H9 (cell line): ENCODE results near the gene SEMA3D. TPM values are rescaled to one million over a fixed set of nuclear protein-coding genes. Genes with fewer than 3 reads are reported as not detected.

Experiments
- DNase-seq: peaks from one replicate; pipeline ENCODE4 v3.0.0-alpha.2; 2017
- H2AFZ ChIP-seq: one replicate; pipeline ENCODE4 v1.6.1; 2013; ENCODE audit warnings: mild to moderate bottlenecking, low read length, control low read depth, moderate library complexity
- H2AK5ac ChIP-seq: 2 replicates; pipeline ENCODE4 v1.6.1; 2013; ENCODE audit warnings: low read length, control low read depth, mixed read lengths; ENCODE audit not compliant: insufficient read length
- H2BK120ac ChIP-seq: one replicate; pipeline ENCODE4 v1.6.1; 2013; ENCODE audit warnings: low read depth, mild to moderate bottlenecking, low read length, control low read depth, inconsistent platforms; ENCODE audit not compliant: poor library complexity, severe bottlenecking
- H2BK12ac ChIP-seq: 2 replicates; pipeline ENCODE4 v1.6.1; 2013; ENCODE audit warnings: low read length, control low read depth, mixed read lengths, low read depth; ENCODE audit not compliant: insufficient read length
- H2BK15ac ChIP-seq: 2 replicates; pipeline ENCODE4 v1.6.1; 2013; ENCODE audit warnings: low read depth, low read length, control low read depth
- H2BK20ac ChIP-seq: one replicate; pipeline ENCODE4 v1.6.1; 2013; ENCODE audit warnings: low read depth, mild to moderate bottlenecking, low read length, control low read depth, inconsistent platforms; ENCODE audit not compliant: poor library complexity, severe bottlenecking
- H2BK5ac ChIP-seq: 2 replicates; pipeline ENCODE4 v1.6.1; 2013; ENCODE audit warnings: low read length, control low read depth, mixed read lengths; ENCODE audit not compliant: insufficient read length
- H3K14ac ChIP-seq: 2 replicates; pipeline ENCODE4 v1.6.1; 2013; ENCODE audit warnings: low read length, control low read depth; ENCODE audit not compliant: insufficient read depth
- H3K18ac ChIP-seq: 2 replicates; pipeline ENCODE4 v1.6.1; 2013; ENCODE audit warnings: low read depth, mild to moderate bottlenecking, mixed read lengths, low read length, control low read depth; ENCODE audit not compliant: insufficient read length
- H3K23ac ChIP-seq: 2 replicates; pipeline ENCODE4 v1.6.1; 2013; ENCODE audit warnings: low read length, control low read depth, mixed read lengths, low read depth; ENCODE audit not compliant: insufficient read length
- H3K23me2 ChIP-seq: 2 replicates; pipeline ENCODE4 v1.6.1; 2013; ENCODE audit warnings: low read depth, mild to moderate bottlenecking, mixed read lengths, low read length, control low read depth; ENCODE audit not compliant: insufficient read length, poor library complexity, severe bottlenecking
- H3K27ac ChIP-seq: 2 replicates; pipeline ENCODE4 v1.5.1; 2013; ENCODE audit warnings: low read length, control low read depth, mixed read lengths, low read depth; ENCODE audit not compliant: insufficient read length
- H3K27me3 ChIP-seq: 2 replicates; pipeline ENCODE4 v1.6.1; 2013; ENCODE audit warnings: low read length, control low read depth, inconsistent platforms; ENCODE audit not compliant: insufficient read depth
- H3K4ac ChIP-seq: 2 replicates; pipeline ENCODE4 v1.6.1; 2013; ENCODE audit warnings: low read depth, mild to moderate bottlenecking, control low read depth, inconsistent platforms, low read length, moderate library complexity
- H3K4me1 ChIP-seq: 2 replicates; pipeline ENCODE4 v1.6.1; 2013; ENCODE audit warnings: low read length, control low read depth, inconsistent platforms; ENCODE audit not compliant: insufficient read depth
- H3K4me2 ChIP-seq: 2 replicates; pipeline ENCODE4 v1.6.1; 2013; ENCODE audit warnings: low read length, control low read depth, mixed read lengths; ENCODE audit not compliant: insufficient read length, insufficient read depth
- H3K56ac ChIP-seq: 2 replicates; pipeline ENCODE4 v1.6.1; 2013; ENCODE audit warnings: low read depth, mild to moderate bottlenecking, mixed read lengths, low read length, control low read depth; ENCODE audit not compliant: insufficient read length
- H3K79me1 ChIP-seq: 2 replicates; pipeline ENCODE4 v1.6.1; 2013; ENCODE audit warnings: low read depth, mild to moderate bottlenecking, moderate library complexity, low read length, control low read depth, inconsistent platforms; ENCODE audit not compliant: insufficient read depth, poor library complexity, severe bottlenecking
- H3K79me2 ChIP-seq: 2 replicates; pipeline ENCODE4 v1.6.1; 2013; ENCODE audit warnings: low read length, control low read depth, inconsistent platforms; ENCODE audit not compliant: insufficient read depth
- H3K9ac ChIP-seq: 2 replicates; pipeline ENCODE4 v1.6.1; 2013; ENCODE audit warnings: low read length, control low read depth, mixed read lengths; ENCODE audit not compliant: insufficient read length; ENCODE audit errors: extremely low read depth
- H3K9me3 ChIP-seq: one replicate; pipeline ENCODE4 v1.6.1; 2013; ENCODE audit warnings: low read depth, low read length, inconsistent platforms; ENCODE audit not compliant: control insufficient read depth
- H3T11ph ChIP-seq: one replicate; pipeline ENCODE4 v1.6.1; 2013; ENCODE audit warnings: mild to moderate bottlenecking, low read length, control low read depth, inconsistent platforms
- H4K20me1 ChIP-seq: one replicate; pipeline ENCODE4 v1.6.1; 2013; ENCODE audit not compliant: control insufficient read depth, insufficient read length, insufficient read depth
- H4K5ac ChIP-seq: 2 replicates; pipeline ENCODE4 v1.6.1; 2013; ENCODE audit warnings: low read depth, mild to moderate bottlenecking, mixed read lengths, low read length, control low read depth; ENCODE audit not compliant: insufficient read length
- H4K8ac ChIP-seq: replicated peaks from 2 replicates; pipeline ENCODE4 v1.6.1; 2013; ENCODE audit warnings: low read length, control low read depth, mixed read lengths, low read depth; ENCODE audit not compliant: insufficient read length
- H4K91ac ChIP-seq: 2 replicates; pipeline ENCODE4 v1.6.1; 2013; ENCODE audit warnings: low read depth, mild to moderate bottlenecking, moderate library complexity, mixed read lengths, low read length, control low read depth; ENCODE audit not compliant: insufficient read length
- H3K27ac Mint-ChIP-seq, 3 experiments: 2 replicates in 2 of 3; 3 replicates in 1 of 3; pipeline ENCODE4 v1.8.0; 2020 to 2021; ENCODE audit warnings: mixed read lengths in 3 of 3, mild to moderate bottlenecking in 1 of 3, moderate library complexity in 1 of 3
- H3K27me3 Mint-ChIP-seq: 2 replicates; pipeline ENCODE4 v1.8.0; 2021; ENCODE audit warnings: low read depth, mild to moderate bottlenecking, moderate library complexity, mixed read lengths
- H3K36me3 Mint-ChIP-seq, 3 experiments: 2 replicates in 2 of 3; 3 replicates in 1 of 3; pipeline ENCODE4 v1.8.0; 2020 to 2021; ENCODE audit warnings: low read depth in 3 of 3, mixed read lengths in 3 of 3; ENCODE audit not compliant: insufficient read depth in 1 of 3
- H3K4me1 Mint-ChIP-seq, 2 experiments: 2 replicates each; pipeline ENCODE4 v1.8.0; 2020; ENCODE audit warnings: mixed read lengths in 2 of 2
- H3K4me3 Mint-ChIP-seq, 2 experiments: 2 replicates in 1 of 2; 3 replicates in 1 of 2; pipeline ENCODE4 v1.8.0; 2020 to 2021; ENCODE audit warnings: mild to moderate bottlenecking in 2 of 2, mixed read lengths in 2 of 2, moderate library complexity in 1 of 2
- H3K9me3 Mint-ChIP-seq, 2 experiments: 2 replicates in 1 of 2; 3 replicates in 1 of 2; pipeline ENCODE4 v1.8.0; 2020; ENCODE audit warnings: mild to moderate bottlenecking in 2 of 2, mixed read lengths in 2 of 2, moderate library complexity in 1 of 2
- WGBS: extraction: QIAGEN DNeasy Blood & Tissue Kit; methylation state at CpG from one replicate; pipeline ENCODE4 v1.1.7; 2013; ENCODE audit warnings: missing lambda C conversion rate, low lambda C conversion rate, mixed read lengths; ENCODE audit not compliant: insufficient read length; ENCODE audit errors: extremely low coverage; 5-methylcytosine and 5-hydroxymethylcytosine counted together
- total RNA-seq: library from RNA; stranded (reverse); gene quantifications from 2 replicates; pipeline ENCODE4 v1.2.1, GENCODE V29; 2021
- TF ChIP-seq, protein P1 (sequence below): fragments of 200-600 bp; sonication (generic); conservative IDR thresholded peaks from 3 replicates; pipeline ENCODE4 v1.8.0; 2021; ENCODE audit warnings: antibody characterized with exemption, mild to moderate bottlenecking

The SEMA3D gene
- total RNA-seq, 1 experiment from 2014 or later: 5.4 TPM

DNA sequence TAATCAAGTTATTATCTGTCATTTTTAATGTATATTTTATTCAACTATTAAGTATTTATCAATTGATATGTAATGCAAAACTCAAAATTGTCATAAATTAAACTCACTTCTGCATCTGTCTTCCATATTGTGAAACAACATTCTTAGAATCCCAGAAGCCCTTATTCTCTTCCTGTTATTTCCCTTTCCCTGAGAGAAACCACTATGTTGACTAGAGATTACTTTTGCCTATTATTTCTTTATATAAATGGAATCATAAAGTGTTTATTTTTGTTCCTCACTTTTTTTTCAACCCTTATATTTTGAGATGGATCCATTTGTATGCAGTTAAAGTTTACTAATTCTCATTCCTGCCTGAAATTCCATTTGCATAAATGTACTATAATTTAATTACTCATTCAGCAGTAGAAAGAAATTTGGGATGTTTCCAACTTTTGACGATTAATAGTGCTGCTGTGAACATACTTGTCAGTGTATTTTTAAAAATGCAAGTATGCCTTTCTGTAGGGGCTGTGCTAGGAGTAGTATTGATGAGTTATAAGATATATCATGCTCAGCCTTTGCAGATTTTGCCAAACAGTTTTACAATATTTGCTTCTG lies 211.2 kb downstream of the SEMA3D start:
- Histone ChIP-seq H3K79me2 (no peaks in the 10 kb centered on the region), H2AK5ac (no peak overlapping the region), H3K4ac (no peak overlapping the region), H4K91ac (no peak overlapping the region), H3K23me2 (no peaks in the 10 kb centered on the region), H3K9me3 (no peaks in the 10 kb centered on the region), H3K14ac (no peak overlapping the region), H3K56ac (no peak overlapping the region), H3K18ac (no peak overlapping the region), H2BK20ac (no peak overlapping the region), H3K23ac (no peak overlapping the region), H2AFZ (no peak overlapping the region), H4K5ac (no peak overlapping the region), H2BK5ac (no peak overlapping the region), H3K27me3 (no peaks in the 10 kb centered on the region), H2BK15ac (no peak overlapping the region), H3K9ac (no peak overlapping the region), H3K79me1 (no peaks in the 10 kb centered on the region), H3T11ph (no peak overlapping the region), H3K4me2 (no peak overlapping the region), H3K4me1 (no peaks in the 10 kb centered on the region), H4K8ac (no peak overlapping the region), H2BK120ac (no peak overlapping the region), H3K27ac (no peak overlapping the region), H2BK12ac (no peak overlapping the region), H4K20me1 (no peaks in the 10 kb centered on the region)
- Mint-ChIP-seq H3K36me3 (peaks cover 0 to 3% (median 2%) of the 10 kb centered on the region in 3 experiments; a peak in 2 of 7 replicates), H3K4me1 (no peaks in the 10 kb centered on the region; a peak in 1 of 4 replicates), H3K4me3 (no peak overlapping the region), H3K9me3 (peaks cover 2% of the 10 kb centered on the region in 2 experiments; a peak in 3 of 5 replicates), H3K27ac (no peak overlapping the region), H3K27me3 (no peaks in the 10 kb centered on the region)
- DNase-seq: no peak
- no CpG with 5 or more reads among the region's 1 CpG for WGBS
- TF ChIP-seq, protein P1, sequence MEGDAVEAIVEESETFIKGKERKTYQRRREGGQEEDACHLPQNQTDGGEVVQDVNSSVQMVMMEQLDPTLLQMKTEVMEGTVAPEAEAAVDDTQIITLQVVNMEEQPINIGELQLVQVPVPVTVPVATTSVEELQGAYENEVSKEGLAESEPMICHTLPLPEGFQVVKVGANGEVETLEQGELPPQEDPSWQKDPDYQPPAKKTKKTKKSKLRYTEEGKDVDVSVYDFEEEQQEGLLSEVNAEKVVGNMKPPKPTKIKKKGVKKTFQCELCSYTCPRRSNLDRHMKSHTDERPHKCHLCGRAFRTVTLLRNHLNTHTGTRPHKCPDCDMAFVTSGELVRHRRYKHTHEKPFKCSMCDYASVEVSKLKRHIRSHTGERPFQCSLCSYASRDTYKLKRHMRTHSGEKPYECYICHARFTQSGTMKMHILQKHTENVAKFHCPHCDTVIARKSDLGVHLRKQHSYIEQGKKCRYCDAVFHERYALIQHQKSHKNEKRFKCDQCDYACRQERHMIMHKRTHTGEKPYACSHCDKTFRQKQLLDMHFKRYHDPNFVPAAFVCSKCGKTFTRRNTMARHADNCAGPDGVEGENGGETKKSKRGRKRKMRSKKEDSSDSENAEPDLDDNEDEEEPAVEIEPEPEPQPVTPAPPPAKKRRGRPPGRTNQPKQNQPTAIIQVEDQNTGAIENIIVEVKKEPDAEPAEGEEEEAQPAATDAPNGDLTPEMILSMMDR: no peak
